IMR-90 (cell line): ENCODE data around the gene HSPA12A.

Experiments used
- CEBPB ChIP-seq: IDR thresholded peaks from 2 replicates; pipeline ENCODE4 v1.6.1; 2012; ENCODE audit warnings: low read depth, low read length, improper control_type of control experiment
- CHD1 ChIP-seq: IDR thresholded peaks from 2 replicates; pipeline ENCODE4 v1.6.1; 2012; ENCODE audit warnings: low read depth, low read length, improper control_type of control experiment
- CTCF ChIP-seq: conservative IDR thresholded peaks from 2 replicates; pipeline ENCODE4 v1.5.1; 2012; ENCODE audit warnings: mild to moderate bottlenecking, low read depth, low read length, improper control_type of control experiment
- MAZ ChIP-seq: IDR thresholded peaks from 2 replicates; pipeline ENCODE4 v1.6.1; 2012; ENCODE audit warnings: low read depth, mild to moderate bottlenecking, low read length, improper control_type of control experiment, moderate library complexity, borderline replicate concordance
- MXI1 ChIP-seq: IDR thresholded peaks from 2 replicates; pipeline ENCODE4 v1.6.1; 2012; ENCODE audit warnings: low read depth, mild to moderate bottlenecking, low read length, moderate library complexity, borderline replicate concordance
- POLR2A ChIP-seq: IDR thresholded peaks from 2 replicates; pipeline ENCODE4 v1.6.1; 2012; ENCODE audit warnings: mild to moderate bottlenecking, low read depth, low read length
- RAD21 ChIP-seq: IDR thresholded peaks from 2 replicates; pipeline ENCODE4 v1.6.1; 2012; ENCODE audit warnings: low read length, improper control_type of control experiment
- RCOR1 ChIP-seq: IDR thresholded peaks from 2 replicates; pipeline ENCODE4 v1.6.1; 2012; ENCODE audit warnings: mild to moderate bottlenecking, low read length, improper control_type of control experiment; ENCODE audit not compliant: insufficient replicate concordance
- SMC3 ChIP-seq: fragments of 150-350 bp; IDR thresholded peaks from 2 replicates; pipeline ENCODE4 v1.6.1; 2016; ENCODE audit warnings: low read depth, mild to moderate bottlenecking, antibody characterized with exemption, low read length, moderate library complexity

DNA sequence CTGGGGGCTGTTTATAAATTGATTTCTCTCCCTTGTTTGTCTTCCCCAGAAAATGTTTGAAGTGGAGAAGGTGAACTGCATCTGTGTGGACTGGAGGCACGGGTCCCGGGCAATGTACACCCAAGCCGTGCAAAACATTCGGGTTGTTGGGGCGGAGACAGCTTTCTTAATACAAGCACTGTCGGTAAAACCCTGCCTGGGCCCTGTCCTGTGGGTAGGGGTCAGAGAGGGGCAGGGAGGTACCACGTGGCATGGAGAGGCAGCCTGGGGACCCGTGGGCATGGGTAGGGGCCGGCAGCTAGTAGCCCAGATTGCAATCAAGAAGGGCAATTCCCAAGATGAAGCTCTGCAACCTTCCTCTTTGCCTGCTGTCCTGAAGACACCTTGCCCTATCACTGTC lies 115.6 kb downstream of the HSPA12A start:
- no peak for TF ChIP-seq POLR2A
- TF ChIP-seq CTCF = no peak
- TF ChIP-seq MXI1 = no peak
- TF ChIP-seq SMC3 = no peak
- no peak for TF ChIP-seq RCOR1
- TF ChIP-seq CHD1 = no peak
- no peak for TF ChIP-seq CEBPB
- no peak for TF ChIP-seq RAD21
- TF ChIP-seq MAZ = no peak
